Measurements from ENCODE around the gene HIVEP3.

The HIVEP3 gene

DNA sequence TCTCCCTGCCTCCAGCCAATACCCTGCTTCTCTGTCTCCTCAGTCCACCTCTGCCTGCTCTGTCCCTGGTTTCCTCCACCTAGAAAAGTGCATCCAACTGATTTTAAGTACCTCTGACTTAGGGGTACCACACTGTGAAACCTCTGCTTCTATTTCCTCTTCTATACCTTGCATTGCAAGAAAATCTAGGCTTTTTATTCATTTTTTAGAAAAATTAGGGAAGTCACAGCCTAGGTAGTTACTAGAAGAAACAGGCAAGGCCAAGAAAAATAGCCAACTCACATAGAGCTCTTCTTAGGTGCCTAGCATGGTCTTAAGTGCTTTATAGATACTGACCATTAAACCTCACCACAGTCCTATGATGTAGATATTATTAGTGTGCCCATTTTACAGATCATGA is 39.1 kb downstream of the HIVEP3 start:
- CTCF ChIA-PET = no interaction called here
- H3K9me3 ChIP-seq (ENCODE audit: control insufficient read depth, insufficient read depth, low read depth, low read length) = no peaks in the 10 kb centered on the region
- POLR2A ChIA-PET = no interaction called here

DNA sequence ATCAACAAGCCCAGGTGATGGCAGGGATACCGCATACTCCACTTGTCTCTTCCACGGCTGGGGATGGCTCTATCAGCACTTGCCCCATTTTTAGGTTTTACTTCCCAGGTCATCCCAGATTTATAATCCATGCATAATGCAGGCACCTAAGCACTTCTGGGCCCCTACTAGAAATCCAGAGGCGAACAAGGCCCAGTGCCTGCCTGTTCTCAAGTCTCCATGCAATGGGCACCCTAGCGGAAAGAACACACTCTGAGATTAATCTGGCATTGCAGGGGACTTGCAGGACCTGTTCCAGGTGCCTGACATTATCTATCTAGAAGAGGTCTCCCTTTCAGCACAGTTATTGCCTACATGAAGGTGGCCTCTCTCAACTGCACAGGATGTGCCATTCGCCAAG is 39.8 kb downstream of the HIVEP3 start:
- H3K9me3 ChIP-seq (ENCODE audit: control insufficient read depth, insufficient read depth, low read depth, low read length) = no peaks in the 10 kb centered on the region
- H3K4me3 ChIP-seq (ENCODE audit: low read depth, low read length) = no peak overlapping the region
- POLR2A ChIA-PET = no interaction called here
- H3K36me3 ChIP-seq (ENCODE audit: control insufficient read depth in 2 of 2, insufficient read depth in 1 of 2, low read length in 2 of 2) = no peaks in the 10 kb centered on the region
- CTCF ChIA-PET = no interaction called here
- no peaks in the 10 kb centered on the region for H3K4me1 ChIP-seq (ENCODE audit: control insufficient read depth, insufficient read depth, low read length)
- TF ChIP-seq ZNF423 (tag by site-specific recombination; IDR thresholded peaks at IDR 0.05) (no peak), ZNF560 (tag by site-specific recombination; IDR thresholded peaks at IDR 0.05; ENCODE audit: borderline replicate concordance) (no peak), ZNF843 (tag by site-specific recombination; IDR thresholded peaks at IDR 0.05) (no peak), ZNF302 (tag by site-specific recombination; IDR thresholded peaks at IDR 0.05; ENCODE audit: low read depth) (no peak), ZNF133 (tag by site-specific recombination; IDR thresholded peaks at IDR 0.05) (no peak)
- TF ChIP-seq, protein P1, sequence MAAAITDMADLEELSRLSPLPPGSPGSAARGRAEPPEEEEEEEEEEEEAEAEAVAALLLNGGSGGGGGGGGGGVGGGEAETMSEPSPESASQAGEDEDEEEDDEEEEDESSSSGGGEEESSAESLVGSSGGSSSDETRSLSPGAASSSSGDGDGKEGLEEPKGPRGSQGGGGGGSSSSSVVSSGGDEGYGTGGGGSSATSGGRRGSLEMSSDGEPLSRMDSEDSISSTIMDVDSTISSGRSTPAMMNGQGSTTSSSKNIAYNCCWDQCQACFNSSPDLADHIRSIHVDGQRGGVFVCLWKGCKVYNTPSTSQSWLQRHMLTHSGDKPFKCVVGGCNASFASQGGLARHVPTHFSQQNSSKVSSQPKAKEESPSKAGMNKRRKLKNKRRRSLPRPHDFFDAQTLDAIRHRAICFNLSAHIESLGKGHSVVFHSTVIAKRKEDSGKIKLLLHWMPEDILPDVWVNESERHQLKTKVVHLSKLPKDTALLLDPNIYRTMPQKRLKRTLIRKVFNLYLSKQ (tag by site-specific recombination; IDR thresholded peaks at IDR 0.05; ENCODE audit: borderline replicate concordance) = no peak
- no peak overlapping the region for H3K27ac ChIP-seq (ENCODE audit: extremely low read depth, low read depth, low read length)

More for the DNA sequence above, 39.1 kb downstream of the HIVEP3 start:
- Histone ChIP-seq H3K27ac (ENCODE audit: extremely low read depth, low read depth, low read length) (no peak overlapping the region), H3K36me3 (ENCODE audit: control insufficient read depth in 2 of 2, insufficient read depth in 1 of 2, low read length in 2 of 2) (no peaks in the 10 kb centered on the region), H3K4me3 (ENCODE audit: low read depth, low read length) (no peak overlapping the region), H3K4me1 (ENCODE audit: control insufficient read depth, insufficient read depth, low read length) (no peaks in the 10 kb centered on the region)
- TF ChIP-seq RBAK (tag by site-specific recombination; IDR thresholded peaks at IDR 0.05) (no peak), ZXDB (tag by site-specific recombination; IDR thresholded peaks at IDR 0.05) (no peak), HOXA7 (CRISPR knock-in tag; IDR thresholded peaks at IDR 0.05; ENCODE audit: borderline replicate concordance) (no peak), ZNF426 (tag by site-specific recombination; IDR thresholded peaks at IDR 0.05) (no peak), ZSCAN30 (tag by site-specific recombination; IDR thresholded peaks at IDR 0.05) (no peak), ZNF747 (tag by site-specific recombination; IDR thresholded peaks at IDR 0.05) (no peak), ZNF596 (tag by site-specific recombination; IDR thresholded peaks at IDR 0.05) (no peak), REPIN1 (tag by site-specific recombination; IDR thresholded peaks at IDR 0.05; ENCODE audit: low read depth) (no peak), ZNF701 (tag by site-specific recombination; IDR thresholded peaks at IDR 0.05) (no peak), ZNF174 (tag by site-specific recombination; IDR thresholded peaks at IDR 0.05) (no peak), ZNF48 (tag by site-specific recombination; IDR thresholded peaks at IDR 0.05) (no peak)
- TF ChIP-seq, protein P1 (tag by site-specific recombination; IDR thresholded peaks at IDR 0.05; ENCODE audit: borderline replicate concordance) = no peak
- TF ChIP-seq, protein P2, sequence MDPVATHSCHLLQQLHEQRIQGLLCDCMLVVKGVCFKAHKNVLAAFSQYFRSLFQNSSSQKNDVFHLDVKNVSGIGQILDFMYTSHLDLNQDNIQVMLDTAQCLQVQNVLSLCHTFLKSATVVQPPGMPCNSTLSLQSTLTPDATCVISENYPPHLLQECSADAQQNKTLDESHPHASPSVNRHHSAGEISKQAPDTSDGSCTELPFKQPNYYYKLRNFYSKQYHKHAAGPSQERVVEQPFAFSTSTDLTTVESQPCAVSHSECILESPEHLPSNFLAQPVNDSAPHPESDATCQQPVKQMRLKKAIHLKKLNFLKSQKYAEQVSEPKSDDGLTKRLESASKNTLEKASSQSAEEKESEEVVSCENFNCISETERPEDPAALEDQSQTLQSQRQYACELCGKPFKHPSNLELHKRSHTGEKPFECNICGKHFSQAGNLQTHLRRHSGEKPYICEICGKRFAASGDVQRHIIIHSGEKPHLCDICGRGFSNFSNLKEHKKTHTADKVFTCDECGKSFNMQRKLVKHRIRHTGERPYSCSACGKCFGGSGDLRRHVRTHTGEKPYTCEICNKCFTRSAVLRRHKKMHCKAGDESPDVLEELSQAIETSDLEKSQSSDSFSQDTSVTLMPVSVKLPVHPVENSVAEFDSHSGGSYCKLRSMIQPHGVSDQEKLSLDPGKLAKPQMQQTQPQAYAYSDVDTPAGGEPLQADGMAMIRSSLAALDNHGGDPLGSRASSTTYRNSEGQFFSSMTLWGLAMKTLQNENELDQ (tag by site-specific recombination; IDR thresholded peaks at IDR 0.05; ENCODE audit: low read depth) = no peak

DNA sequence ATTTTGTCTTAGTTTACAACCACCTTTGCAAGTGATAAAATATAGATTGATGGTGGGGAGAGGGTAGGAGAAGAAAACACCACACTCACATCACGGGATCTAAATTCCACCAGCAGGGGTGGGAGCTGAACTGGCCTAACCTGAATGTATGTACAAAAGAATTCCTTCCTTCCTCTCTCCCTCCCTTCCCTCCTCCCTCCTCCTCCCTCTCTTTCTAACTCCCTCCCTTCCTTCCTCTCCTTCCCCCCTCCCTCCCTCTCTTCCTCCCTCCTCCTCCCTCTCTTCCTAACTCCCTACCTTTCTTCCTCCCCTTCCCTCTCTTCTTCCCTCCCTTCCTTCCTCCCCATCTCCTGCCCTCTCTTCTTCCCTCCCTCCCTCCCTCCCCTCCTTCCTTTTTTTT is 40.2 kb downstream of the HIVEP3 start:
- Histone ChIP-seq H3K9me3 (ENCODE audit: control insufficient read depth, insufficient read depth, low read depth, low read length) (no peaks in the 10 kb centered on the region), H3K4me1 (ENCODE audit: control insufficient read depth, insufficient read depth, low read length) (no peaks in the 10 kb centered on the region), H3K27ac (ENCODE audit: extremely low read depth, low read depth, low read length) (no peak overlapping the region), H3K4me3 (ENCODE audit: low read depth, low read length) (no peak overlapping the region), H3K36me3 (ENCODE audit: control insufficient read depth in 2 of 2, insufficient read depth in 1 of 2, low read length in 2 of 2) (no peaks in the 10 kb centered on the region)
- POLR2A ChIA-PET = no interaction called here
- CTCF ChIA-PET = no interaction called here
- TF ChIP-seq, protein P3, sequence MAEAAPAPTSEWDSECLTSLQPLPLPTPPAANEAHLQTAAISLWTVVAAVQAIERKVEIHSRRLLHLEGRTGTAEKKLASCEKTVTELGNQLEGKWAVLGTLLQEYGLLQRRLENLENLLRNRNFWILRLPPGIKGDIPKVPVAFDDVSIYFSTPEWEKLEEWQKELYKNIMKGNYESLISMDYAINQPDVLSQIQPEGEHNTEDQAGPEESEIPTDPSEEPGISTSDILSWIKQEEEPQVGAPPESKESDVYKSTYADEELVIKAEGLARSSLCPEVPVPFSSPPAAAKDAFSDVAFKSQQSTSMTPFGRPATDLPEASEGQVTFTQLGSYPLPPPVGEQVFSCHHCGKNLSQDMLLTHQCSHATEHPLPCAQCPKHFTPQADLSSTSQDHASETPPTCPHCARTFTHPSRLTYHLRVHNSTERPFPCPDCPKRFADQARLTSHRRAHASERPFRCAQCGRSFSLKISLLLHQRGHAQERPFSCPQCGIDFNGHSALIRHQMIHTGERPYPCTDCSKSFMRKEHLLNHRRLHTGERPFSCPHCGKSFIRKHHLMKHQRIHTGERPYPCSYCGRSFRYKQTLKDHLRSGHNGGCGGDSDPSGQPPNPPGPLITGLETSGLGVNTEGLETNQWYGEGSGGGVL (tag by site-specific recombination; IDR thresholded peaks at IDR 0.05) = peak; percentile 66
- TF ChIP-seq ZSCAN30 (tag by site-specific recombination; IDR thresholded peaks at IDR 0.05) (no peak), WT1 (tag by site-specific recombination; IDR thresholded peaks at IDR 0.05) (peak; percentile 73), SP2 (tag by site-specific recombination; IDR thresholded peaks at IDR 0.05) (peak; percentile 11; the same call in 1 of the 2 replicates)

Measured in HEK293 (cell line).